ENCODE data around the gene EVA1B. TPM values are rescaled to one million over a fixed set of nuclear protein-coding genes. Genes with fewer than 3 reads are reported as not detected.

EVA1B gene
- total RNA-seq, 1 donor from 2014 or later, result 40.7 TPM

GRCh38 chr1:36330940-36331339 is 7.5 kb upstream of the EVA1B start:
- H3K9ac ChIP-seq (ENCODE audit: low read depth in 1 of 3, low read length in 3 of 3), result no peak overlapping the region
- no peak overlapping the region for H3K27ac ChIP-seq (ENCODE audit: low read depth, low read length)
- H3K4me3 ChIP-seq (ENCODE audit: low read length in 3 of 3), result no peak overlapping the region
- H3K27me3 ChIP-seq (ENCODE audit: control insufficient read depth in 3 of 3, insufficient read depth in 3 of 3, low read length in 3 of 3), result no peaks in the 10 kb centered on the region
- H3K9me3 ChIP-seq (ENCODE audit: control insufficient read depth in 3 of 3, low read length in 3 of 3), result no peaks in the 10 kb centered on the region
- peaks cover 0 to 11% (median 6%) of the 10 kb centered on the region in 3 donors for H3K4me1 ChIP-seq (ENCODE audit: control insufficient read depth in 3 of 3, insufficient read depth in 3 of 3, low read length in 3 of 3)
- H3K36me3 ChIP-seq (ENCODE audit: control insufficient read depth in 3 of 3, insufficient read depth in 3 of 3, low read length in 3 of 3), result no peaks in the 10 kb centered on the region

GRCh38 chr1:36329817-36330216 is 6.4 kb upstream of the EVA1B start:
- Histone ChIP-seq H3K9ac (ENCODE audit: low read depth in 1 of 3, low read length in 3 of 3) (no peak overlapping the region), H3K4me3 (ENCODE audit: low read length in 3 of 3) (no peak overlapping the region), H3K9me3 (ENCODE audit: control insufficient read depth in 3 of 3, low read length in 3 of 3) (no peaks in the 10 kb centered on the region), H3K27ac (ENCODE audit: low read depth, low read length) (no peak overlapping the region), H3K4me1 (ENCODE audit: control insufficient read depth in 3 of 3, insufficient read depth in 3 of 3, low read length in 3 of 3) (peaks cover 0 to 11% (median 6%) of the 10 kb centered on the region in 3 donors), H3K27me3 (ENCODE audit: control insufficient read depth in 3 of 3, insufficient read depth in 3 of 3, low read length in 3 of 3) (no peaks in the 10 kb centered on the region), H3K36me3 (ENCODE audit: control insufficient read depth in 3 of 3, insufficient read depth in 3 of 3, low read length in 3 of 3) (no peaks in the 10 kb centered on the region)

GRCh38 chr1:36328713-36329112 is 5.3 kb upstream of the EVA1B start:
- Histone ChIP-seq H3K36me3 (ENCODE audit: control insufficient read depth in 3 of 3, insufficient read depth in 3 of 3, low read length in 3 of 3) (no peaks in the 10 kb centered on the region), H3K27me3 (ENCODE audit: control insufficient read depth in 3 of 3, insufficient read depth in 3 of 3, low read length in 3 of 3) (peaks cover 0 to 2% (median 0%) of the 10 kb centered on the region in 3 donors), H3K4me1 (ENCODE audit: control insufficient read depth in 3 of 3, insufficient read depth in 3 of 3, low read length in 3 of 3) (peaks cover 7 to 18% (median 13%) of the 10 kb centered on the region in 3 donors), H3K27ac (ENCODE audit: low read depth, low read length) (no peak overlapping the region), H3K4me3 (ENCODE audit: low read length in 3 of 3) (no peak overlapping the region), H3K9me3 (ENCODE audit: control insufficient read depth in 3 of 3, low read length in 3 of 3) (no peaks in the 10 kb centered on the region), H3K9ac (ENCODE audit: low read depth in 1 of 3, low read length in 3 of 3) (no peak overlapping the region)

GRCh38 chr1:36328088-36328480 is 4.6 kb upstream of the EVA1B start:
- Histone ChIP-seq H3K9ac (ENCODE audit: low read depth in 1 of 3, low read length in 3 of 3) (no peak overlapping the region), H3K4me1 (ENCODE audit: control insufficient read depth in 3 of 3, insufficient read depth in 3 of 3, low read length in 3 of 3) (peaks cover 7 to 18% (median 14%) of the 10 kb centered on the region in 3 donors), H3K9me3 (ENCODE audit: control insufficient read depth in 3 of 3, low read length in 3 of 3) (no peaks in the 10 kb centered on the region), H3K27ac (ENCODE audit: low read depth, low read length) (no peak overlapping the region), H3K36me3 (ENCODE audit: control insufficient read depth in 3 of 3, insufficient read depth in 3 of 3, low read length in 3 of 3) (no peaks in the 10 kb centered on the region), H3K27me3 (ENCODE audit: control insufficient read depth in 3 of 3, insufficient read depth in 3 of 3, low read length in 3 of 3) (peaks cover 0 to 3% (median 0%) of the 10 kb centered on the region in 3 donors), H3K4me3 (ENCODE audit: low read length in 3 of 3) (no peak overlapping the region)

- no peaks in the 10 kb centered on the region for H3K36me3 ChIP-seq (ENCODE audit: control insufficient read depth in 3 of 3, insufficient read depth in 3 of 3, low read length in 3 of 3)
- H3K4me1 ChIP-seq (ENCODE audit: control insufficient read depth in 3 of 3, insufficient read depth in 3 of 3, low read length in 3 of 3), result peaks cover 7 to 18% (median 18%) of the 10 kb centered on the region in 3 donors
- H3K27me3 ChIP-seq (ENCODE audit: control insufficient read depth in 3 of 3, insufficient read depth in 3 of 3, low read length in 3 of 3), result peaks cover 0 to 6% (median 0%) of the 10 kb centered on the region in 3 donors
- no peaks in the 10 kb centered on the region for H3K9me3 ChIP-seq (ENCODE audit: control insufficient read depth in 3 of 3, low read length in 3 of 3)
- no peak overlapping the region for H3K9ac ChIP-seq (ENCODE audit: low read depth in 1 of 3, low read length in 3 of 3)
- H3K27ac ChIP-seq (ENCODE audit: low read depth, low read length), result no peak overlapping the region
- no peak overlapping the region for H3K4me3 ChIP-seq (ENCODE audit: low read length in 3 of 3)
Measured at GRCh38 chr1:36327421-36328087, 4.1 kb upstream of the EVA1B start.

- no peak overlapping the region for H3K4me3 ChIP-seq (ENCODE audit: low read length in 3 of 3)
- peaks cover 0 to 12% (median 3%) of the 10 kb centered on the region in 3 donors for H3K27me3 ChIP-seq (ENCODE audit: control insufficient read depth in 3 of 3, insufficient read depth in 3 of 3, low read length in 3 of 3)
- H3K9me3 ChIP-seq (ENCODE audit: control insufficient read depth in 3 of 3, low read length in 3 of 3), result no peaks in the 10 kb centered on the region
- H3K36me3 ChIP-seq (ENCODE audit: control insufficient read depth in 3 of 3, insufficient read depth in 3 of 3, low read length in 3 of 3), result no peaks in the 10 kb centered on the region
- peaks cover 9 to 24% (median 21%) of the 10 kb centered on the region in 3 donors for H3K4me1 ChIP-seq (ENCODE audit: control insufficient read depth in 3 of 3, insufficient read depth in 3 of 3, low read length in 3 of 3)
- no peak overlapping the region for H3K27ac ChIP-seq (ENCODE audit: low read depth, low read length)
- H3K9ac ChIP-seq (ENCODE audit: low read depth in 1 of 3, low read length in 3 of 3), result no peak overlapping the region
Measured at GRCh38 chr1:36326499-36326898, 3.1 kb upstream of the EVA1B start.

- Histone ChIP-seq H3K9me3 (ENCODE audit: control insufficient read depth in 3 of 3, low read length in 3 of 3) (no peaks in the 10 kb centered on the region), H3K27ac (ENCODE audit: low read depth, low read length) (peak overlapping the region; percentile 62), H3K36me3 (ENCODE audit: control insufficient read depth in 3 of 3, insufficient read depth in 3 of 3, low read length in 3 of 3) (no peaks in the 10 kb centered on the region), H3K4me1 (ENCODE audit: control insufficient read depth in 3 of 3, insufficient read depth in 3 of 3, low read length in 3 of 3) (peaks cover 11 to 30% (median 26%) of the 10 kb centered on the region in 3 donors), H3K27me3 (ENCODE audit: control insufficient read depth in 3 of 3, insufficient read depth in 3 of 3, low read length in 3 of 3) (peaks cover 0 to 19% (median 6%) of the 10 kb centered on the region in 3 donors), H3K4me3 (ENCODE audit: low read length in 3 of 3) (no peak overlapping the region), H3K9ac (ENCODE audit: low read depth in 1 of 3, low read length in 3 of 3) (peak overlapping the region in 1 of 3 donors; percentile 32)
Measured at GRCh38 chr1:36324353-36324703, 883 bp upstream of the EVA1B start.

GRCh38 chr1:36322786-36323635 is 434 bp downstream of the EVA1B start:
- peaks cover 0 to 19% (median 6%) of the 10 kb centered on the region in 3 donors for H3K27me3 ChIP-seq (ENCODE audit: control insufficient read depth in 3 of 3, insufficient read depth in 3 of 3, low read length in 3 of 3)
- peaks cover 11 to 24% (median 18%) of the 10 kb centered on the region in 3 donors for H3K4me1 ChIP-seq (ENCODE audit: control insufficient read depth in 3 of 3, insufficient read depth in 3 of 3, low read length in 3 of 3)
- no peaks in the 10 kb centered on the region for H3K36me3 ChIP-seq (ENCODE audit: control insufficient read depth in 3 of 3, insufficient read depth in 3 of 3, low read length in 3 of 3)
- peak overlapping the region; percentile 63 to 72 (median 63) for H3K4me3 ChIP-seq (ENCODE audit: low read length in 3 of 3)
- peak overlapping the region; percentile 71 for H3K27ac ChIP-seq (ENCODE audit: low read depth, low read length)
- H3K9ac ChIP-seq (ENCODE audit: low read depth in 1 of 3, low read length in 3 of 3), result peak overlapping the region; percentile 51 to 80 (median 56)
- no peaks in the 10 kb centered on the region for H3K9me3 ChIP-seq (ENCODE audit: control insufficient read depth in 3 of 3, low read length in 3 of 3)

GRCh38 chr1:36322041-36322785 is 1.2 kb downstream of the EVA1B start:
- H3K9ac ChIP-seq (ENCODE audit: low read depth in 1 of 3, low read length in 3 of 3), result peak overlapping the region in 2 of 3 donors; percentile 50 to 56
- H3K27ac ChIP-seq (ENCODE audit: low read depth, low read length), result peak overlapping the region; percentile 71
- peaks cover 11 to 24% (median 18%) of the 10 kb centered on the region in 3 donors for H3K4me1 ChIP-seq (ENCODE audit: control insufficient read depth in 3 of 3, insufficient read depth in 3 of 3, low read length in 3 of 3)
- H3K9me3 ChIP-seq (ENCODE audit: control insufficient read depth in 3 of 3, low read length in 3 of 3), result no peaks in the 10 kb centered on the region
- peak overlapping the region; percentile 2 to 72 (median 63) for H3K4me3 ChIP-seq (ENCODE audit: low read length in 3 of 3)
- H3K27me3 ChIP-seq (ENCODE audit: control insufficient read depth in 3 of 3, insufficient read depth in 3 of 3, low read length in 3 of 3), result peaks cover 0 to 19% (median 6%) of the 10 kb centered on the region in 3 donors
- H3K36me3 ChIP-seq (ENCODE audit: control insufficient read depth in 3 of 3, insufficient read depth in 3 of 3, low read length in 3 of 3), result peaks cover 0 to 2% (median 0%) of the 10 kb centered on the region in 3 donors

Data from skeletal muscle tissue (tissue), 4 donors.